B cell (primary cell): ENCODE results near the gene CEP131. TPM values are rescaled to one million over a fixed set of nuclear protein-coding genes. Genes with fewer than 3 reads are reported as not detected.

ENCODE experiments used
- ATAC-seq: fragments of 200-7000 bp; cut with Tn5 transposase; one replicate; pipeline ENCODE4 v1.10.0; 2021; ENCODE audit warnings: low read depth, mild to moderate bottlenecking, moderate number of reproducible peaks, moderate library complexity
- CTCF ChIA-PET: fragments of 350-600 bp; sonication (Branson Sonifier 250); formaldehyde crosslinking; loops from one replicate; lab custom pipeline; 2021; ENCODE audit warnings: antibody characterized with exemption, inconsistent platforms; lab: Charles Lee
- POLR2A ChIA-PET: fragments of 350-600 bp; sonication (Branson Sonifier 250); formaldehyde crosslinking; loops from one replicate; lab custom pipeline; 2021; ENCODE audit warnings: antibody characterized with exemption; lab: Charles Lee
- DNase-seq: peaks from one replicate; pipeline ENCODE4 v3.0.0; 2013
- H2AFZ ChIP-seq: 2 replicates; pipeline ENCODE4 v1.6.1; 2012; ENCODE audit warnings: mild to moderate bottlenecking, low read depth, low read length; ENCODE audit not compliant: insufficient read depth, poor library complexity, severe bottlenecking
- H3K27ac ChIP-seq, 2 donors: 1 replicate in 1 of 2; 2 replicates in 1 of 2; pipeline ENCODE4 v1.5.1; 2012 to 2013; ENCODE audit warnings: low read length in 2 of 2, mild to moderate bottlenecking in 2 of 2, moderate library complexity in 1 of 2
- H3K27me3 ChIP-seq, 4 experiments: fragments of 200-600 bp in 1 of 4; sonication (generic) in 1 of 4; replicated peaks in 1 of 4; 1 replicate in 2 of 4; 2 replicates in 2 of 4; pipeline versions ENCODE4 v1.6.1 to v1.7.0; 2013 to 2016; ENCODE audit warnings: low read length in 3 of 4, mild to moderate bottlenecking in 2 of 4, mixed read lengths in 1 of 4, moderate library complexity in 1 of 4; ENCODE audit not compliant: insufficient read depth in 4 of 4, control insufficient read depth in 3 of 4; ENCODE audit errors: control extremely low read depth in 1 of 4
- H3K36me3 ChIP-seq, 2 experiments: replicated peaks in 1 of 2; 1 replicate in 1 of 2; 2 replicates in 1 of 2; pipeline versions ENCODE4 v1.6.1 to v1.7.1; 2013; ENCODE audit warnings: low read length in 1 of 2; ENCODE audit not compliant: insufficient read depth in 2 of 2, control insufficient read depth in 1 of 2; ENCODE audit errors: control extremely low read depth in 1 of 2, extremely low read depth in 1 of 2
- H3K4me1 ChIP-seq, 2 donors: fragments of 200-600 bp in 1 of 2; sonication (generic) in 1 of 2; 1 replicate in 1 of 2; 2 replicates in 1 of 2; pipeline versions ENCODE4 v1.5.1 to v1.6.1; 2013 to 2017; ENCODE audit warnings: low read length in 2 of 2; ENCODE audit not compliant: control insufficient read depth in 2 of 2, insufficient read depth in 2 of 2
- H3K4me2 ChIP-seq: replicated peaks from 2 replicates; pipeline ENCODE3; 2012; ENCODE audit warnings: mild to moderate bottlenecking, low read depth, low read length; ENCODE audit not compliant: poor library complexity, severe bottlenecking
- H3K4me3 ChIP-seq, 5 experiments: fragments of 200-600 bp in 1 of 5; sonication (generic) in 1 of 5; 1 replicate in 3 of 5; 2 replicates in 2 of 5; pipeline versions ENCODE4 v1.5.1 to v1.7.0; 2011 to 2016; ENCODE audit warnings: low read length in 4 of 5, mild to moderate bottlenecking in 4 of 5, low read depth in 2 of 5, control low read depth in 1 of 5, moderate library complexity in 1 of 5; ENCODE audit not compliant: insufficient read depth in 1 of 5; ENCODE audit errors: control extremely low read depth in 1 of 5, extremely low read depth in 1 of 5
- H3K79me2 ChIP-seq: fragments of 200-600 bp; sonication (generic); one replicate; pipeline ENCODE4 v1.6.0; 2016; ENCODE audit warnings: low read length; ENCODE audit not compliant: control insufficient read depth, insufficient read depth
- H3K9ac ChIP-seq: fragments of 200-600 bp; sonication (generic); 2 replicates; pipeline ENCODE4 v1.6.1; 2017; ENCODE audit warnings: mild to moderate bottlenecking, low read length, moderate library complexity
- H3K9me3 ChIP-seq, 3 donors: one replicate each; pipeline versions ENCODE4 v1.6.1 to v1.7.1; 2013; ENCODE audit warnings: low read length in 2 of 3; ENCODE audit not compliant: control insufficient read depth in 2 of 3, insufficient read depth in 1 of 3; ENCODE audit errors: control extremely low read depth in 1 of 3
- H4K20me1 ChIP-seq: 2 replicates; pipeline ENCODE4 v1.6.0; 2012; ENCODE audit warnings: mild to moderate bottlenecking, low read length; ENCODE audit not compliant: insufficient read depth, control insufficient read depth, poor library complexity, severe bottlenecking
- H3K27ac Mint-ChIP-seq: one replicate; pipeline ENCODE4 v1.8.0; 2021; ENCODE audit warnings: mixed read lengths
- H3K27me3 Mint-ChIP-seq: one replicate; pipeline ENCODE4 v1.8.0; 2021; ENCODE audit warnings: mixed read lengths
- H3K4me1 Mint-ChIP-seq: one replicate; pipeline ENCODE4 v1.8.0; 2021; ENCODE audit warnings: mixed read lengths
- H3K4me3 Mint-ChIP-seq: one replicate; pipeline ENCODE4 v1.8.0; 2021; ENCODE audit warnings: mixed read lengths
- H3K9me3 Mint-ChIP-seq: one replicate; pipeline ENCODE4 v1.8.0; 2022; ENCODE audit warnings: mixed read lengths; ENCODE audit not compliant: insufficient read depth
- CTCF ChIP-seq: fragments of 200-600 bp; IDR thresholded peaks from one replicate; pipeline ENCODE4 v1.8.0; 2022; ENCODE audit warnings: antibody characterized with exemption, mild to moderate bottlenecking
- EZH2 ChIP-seq: IDR thresholded peaks from 2 replicates; pipeline ENCODE4 v1.6.1; 2012; ENCODE audit warnings: borderline replicate concordance, low read depth, mild to moderate bottlenecking, moderate library complexity, low read length; ENCODE audit not compliant: insufficient read depth, poor library complexity, severe bottlenecking
- WGBS: methylation state at CpG from one replicate; pipeline ENCODE4 v1.1.5; 2013; ENCODE audit warnings: missing lambda C conversion rate; ENCODE audit not compliant: insufficient coverage; 5-methylcytosine and 5-hydroxymethylcytosine counted together
- intact Hi-C: fragments of 100-400 bp; cut with micrococcal nuclease; formaldehyde crosslinking; loops from one replicate; pipeline ENCODE4 v1.10.0; 2022
- polyA plus RNA-seq: library from polyadenylated mRNA; depleted of rRNA; stranded (reverse); fragments of >200 nt; gene quantifications from 2 replicates; pipeline ENCODE4 v1.2.3, GENCODE V29; 2012
- total RNA-seq, 2 donors: library from RNA; stranded (reverse); fragments of 120-200 nt in 1 of 2; gene quantifications; 1 replicate in 1 of 2; 2 replicates in 1 of 2; pipeline versions ENCODE4 v1.2.3 to v1.2.4, GENCODE V29; 2013 to 2022

The CEP131 gene
- total and polyA plus RNA-seq, 2 donors (not counting 1 experiment from before 2014, with no cell fraction given) = 18.8 to 25.5 TPM

GRCh38 chr17:81223762-81224130 is 981 bp upstream of the CEP131 start:
- Histone ChIP-seq H4K20me1 (peaks cover 9% of the 10 kb centered on the region), H3K79me2 (peaks cover 17% of the 10 kb centered on the region), H3K4me3 (peak overlapping the region; percentile 11 to 62 (median 55)), H3K4me2 (peak overlapping the region; percentile 96), H3K4me1 (peaks cover 30 to 41% of the 10 kb centered on the region in 2 donors), H2AFZ (peak overlapping the region; percentile 95), H3K9me3 (peaks cover 0 to 9% (median 0%) of the 10 kb centered on the region in 3 donors), H3K9ac (peak overlapping the region; percentile 72), H3K27ac (peak overlapping the region; percentile 38 to 88), H3K36me3 (peaks cover 0 to 9% of the 10 kb centered on the region in 2 experiments), H3K27me3 (no peaks in the 10 kb centered on the region)
- ChIA-PET POLR2A (no interaction called here), CTCF (interaction anchor here (1.4 kb wide), 1 partner anchor 16 kb away, joined by 12 read pairs; the partner anchor contains the start of genes NDUFAF8 and TEPSIN)
- Mint-ChIP-seq H3K4me1 (peaks cover 39% of the 10 kb centered on the region), H3K9me3 (no peaks in the 10 kb centered on the region), H3K27ac (peak overlapping the region; percentile 87), H3K4me3 (peak overlapping the region; percentile 91), H3K27me3 (no peaks in the 10 kb centered on the region)
- 8% methylated on average over 7 of the region's 11 CpGs for WGBS
- TF ChIP-seq CTCF = no peak
- TF ChIP-seq EZH2 = no peak
- ATAC-seq (no peak), DNase-seq (peak; percentile 72)
- intact Hi-C loops = loop anchor here (1.0 to 5.0 kb wide), 5 partner anchors 16 to 1077 kb away; partner anchors contain the start of genes EIF4A3, FAAP100, NDUFAF8 and RNF213

GRCh38 chr17:81222620-81222905 is 202 bp downstream of the CEP131 start:
- DNase-seq = no peak
- TF ChIP-seq EZH2 = no peak
- no peak for TF ChIP-seq CTCF
- Mint-ChIP-seq H3K4me1 (peaks cover 28% of the 10 kb centered on the region), H3K9me3 (no peaks in the 10 kb centered on the region), H3K27ac (no peak overlapping the region), H3K4me3 (peak overlapping the region; percentile 91), H3K27me3 (no peaks in the 10 kb centered on the region)
- Histone ChIP-seq H3K9ac (peak overlapping the region; percentile 74), H3K4me2 (peak overlapping the region; percentile 87), H3K27me3 (no peaks in the 10 kb centered on the region), H3K4me1 (peaks cover 19 to 29% of the 10 kb centered on the region in 2 donors), H2AFZ (peak overlapping the region; percentile 85), H3K27ac (peak overlapping the region in 1 of 2 donors; percentile 38), H3K9me3 (peaks cover 0 to 9% (median 0%) of the 10 kb centered on the region in 3 donors), H3K36me3 (peaks cover 0 to 10% of the 10 kb centered on the region in 2 experiments), H3K79me2 (peaks cover 17% of the 10 kb centered on the region), H4K20me1 (peaks cover 9% of the 10 kb centered on the region), H3K4me3 (peak overlapping the region in 4 of 5 experiments; percentile 51 to 76 (median 64))
- intact Hi-C loops = loop anchor here (2.0 to 5.0 kb wide), 3 partner anchors 80 to 1076 kb away; partner anchors contain the start of genes EIF4A3 and RNF213
- ChIA-PET POLR2A (interaction anchor here (0.6 to 1.3 kb wide), 7 partner anchors 16 to 987 kb away, joined by 3 to 18 read pairs (median 4); partner anchors contain the start of genes FAAP100, NDUFAF8, SLC38A10 and TEPSIN), CTCF (interaction anchor here (1.0 to 1.4 kb wide), 3 partner anchors 17 to 379 kb away, joined by 4 to 12 read pairs (median 4); partner anchors contain the start of genes NDUFAF8 and TEPSIN)
- 1% methylated on average over 30 of the region's 30 CpGs for WGBS
- ATAC-seq = no peak
